ENCODE measurements around the gene VTN. TPM values are rescaled to one million over a fixed set of nuclear protein-coding genes. Genes with fewer than 3 reads are reported as not detected.
A peak's percentile ranks its signal among the peaks of the same experiment; 100 is the strongest.

Gene VTN
- total RNA-seq, 1 donor from 2014 or later = 2.7 TPM

- Mint-ChIP-seq H3K36me3 (ENCODE audit: low read depth, unreplicated experiment) (peaks cover 22% of the 10 kb centered on the region), H3K27ac (ENCODE audit: unreplicated experiment) (no peak overlapping the region), H3K4me3 (ENCODE audit: unreplicated experiment) (peak overlapping the region; percentile 34), H3K4me1 (ENCODE audit: low read depth, unreplicated experiment) (peaks cover 19% of the 10 kb centered on the region), H3K9me3 (ENCODE audit: unreplicated experiment) (peaks cover 2% of the 10 kb centered on the region), H3K27me3 (ENCODE audit: low read depth, unreplicated experiment) (no peaks in the 10 kb centered on the region)
- DNase-seq (ENCODE audit: low read depth) (no peak), FAIRE-seq (no peak)
- no peak overlapping the region for H3K9ac ChIP-seq (ENCODE audit: low read length)
- H3K36me3 ChIP-seq (ENCODE audit: insufficient read depth, low read length) = peaks cover 52% of the 10 kb centered on the region
- peaks cover 59% of the 10 kb centered on the region for H4K20me1 ChIP-seq (ENCODE audit: insufficient read depth, low read length)
- peaks cover 45% of the 10 kb centered on the region for H3K79me2 ChIP-seq (ENCODE audit: insufficient read depth, low read length)
- no peaks in the 10 kb centered on the region for H3K9me3 ChIP-seq (ENCODE audit: insufficient read depth, low read depth, low read length)
- H3K27me3 ChIP-seq (ENCODE audit: insufficient read depth, low read length) = no peaks in the 10 kb centered on the region
- H2AFZ ChIP-seq (ENCODE audit: low read depth, low read length) = no peak overlapping the region
- H3K4me2 ChIP-seq (ENCODE audit: low read length) = no peak overlapping the region
- no peak overlapping the region for H3K4me3 ChIP-seq (ENCODE audit: insufficient read depth, low read depth, low read length)
- H3K27ac ChIP-seq (ENCODE audit: low read depth, low read length) = no peak overlapping the region
- TF ChIP-seq, protein P1, sequence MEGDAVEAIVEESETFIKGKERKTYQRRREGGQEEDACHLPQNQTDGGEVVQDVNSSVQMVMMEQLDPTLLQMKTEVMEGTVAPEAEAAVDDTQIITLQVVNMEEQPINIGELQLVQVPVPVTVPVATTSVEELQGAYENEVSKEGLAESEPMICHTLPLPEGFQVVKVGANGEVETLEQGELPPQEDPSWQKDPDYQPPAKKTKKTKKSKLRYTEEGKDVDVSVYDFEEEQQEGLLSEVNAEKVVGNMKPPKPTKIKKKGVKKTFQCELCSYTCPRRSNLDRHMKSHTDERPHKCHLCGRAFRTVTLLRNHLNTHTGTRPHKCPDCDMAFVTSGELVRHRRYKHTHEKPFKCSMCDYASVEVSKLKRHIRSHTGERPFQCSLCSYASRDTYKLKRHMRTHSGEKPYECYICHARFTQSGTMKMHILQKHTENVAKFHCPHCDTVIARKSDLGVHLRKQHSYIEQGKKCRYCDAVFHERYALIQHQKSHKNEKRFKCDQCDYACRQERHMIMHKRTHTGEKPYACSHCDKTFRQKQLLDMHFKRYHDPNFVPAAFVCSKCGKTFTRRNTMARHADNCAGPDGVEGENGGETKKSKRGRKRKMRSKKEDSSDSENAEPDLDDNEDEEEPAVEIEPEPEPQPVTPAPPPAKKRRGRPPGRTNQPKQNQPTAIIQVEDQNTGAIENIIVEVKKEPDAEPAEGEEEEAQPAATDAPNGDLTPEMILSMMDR (IDR thresholded peaks at IDR 0.05; ENCODE audit: insufficient read depth, low read depth, low read length) = no peak
- no peak for TF ChIP-seq EZH2 (IDR thresholded peaks at IDR 0.05; ENCODE audit: insufficient read depth, low read length)
- H3K4me1 ChIP-seq (ENCODE audit: insufficient read depth, low read length) = peaks cover 38% of the 10 kb centered on the region
Measured at GRCh38 chr17:28344435-28344901, 25.6 kb downstream of the VTN start.

GRCh38 chr17:28344011-28344410 lies 26.1 kb downstream of the VTN start:
- DNase-seq (ENCODE audit: low read depth) (no peak), FAIRE-seq (no peak)
- peaks cover 49% of the 10 kb centered on the region for H3K36me3 ChIP-seq (ENCODE audit: insufficient read depth, low read length)
- Mint-ChIP-seq H3K27me3 (ENCODE audit: low read depth, unreplicated experiment) (no peaks in the 10 kb centered on the region), H3K4me1 (ENCODE audit: low read depth, unreplicated experiment) (peaks cover 22% of the 10 kb centered on the region), H3K4me3 (ENCODE audit: unreplicated experiment) (peak overlapping the region; percentile 34), H3K27ac (ENCODE audit: unreplicated experiment) (no peak overlapping the region), H3K9me3 (ENCODE audit: unreplicated experiment) (peaks cover 2% of the 10 kb centered on the region), H3K36me3 (ENCODE audit: low read depth, unreplicated experiment) (peaks cover 22% of the 10 kb centered on the region)
- no peak overlapping the region for H3K27ac ChIP-seq (ENCODE audit: low read depth, low read length)
- no peak overlapping the region for H3K9ac ChIP-seq (ENCODE audit: low read length)
- H3K27me3 ChIP-seq (ENCODE audit: insufficient read depth, low read length) = no peaks in the 10 kb centered on the region
- peaks cover 64% of the 10 kb centered on the region for H4K20me1 ChIP-seq (ENCODE audit: insufficient read depth, low read length)
- H3K79me2 ChIP-seq (ENCODE audit: insufficient read depth, low read length) = peaks cover 49% of the 10 kb centered on the region
- peaks cover 38% of the 10 kb centered on the region for H3K4me1 ChIP-seq (ENCODE audit: insufficient read depth, low read length)
- H3K9me3 ChIP-seq (ENCODE audit: insufficient read depth, low read depth, low read length) = no peaks in the 10 kb centered on the region
- TF ChIP-seq, protein P1 (IDR thresholded peaks at IDR 0.05; ENCODE audit: insufficient read depth, low read depth, low read length) = no peak
- no peak for TF ChIP-seq EZH2 (IDR thresholded peaks at IDR 0.05; ENCODE audit: insufficient read depth, low read length)
- no peak overlapping the region for H3K4me3 ChIP-seq (ENCODE audit: insufficient read depth, low read depth, low read length)
- no peak overlapping the region for H2AFZ ChIP-seq (ENCODE audit: low read depth, low read length)
- H3K4me2 ChIP-seq (ENCODE audit: low read length) = no peak overlapping the region

- Mint-ChIP-seq H3K36me3 (ENCODE audit: low read depth, unreplicated experiment) (peaks cover 20% of the 10 kb centered on the region), H3K27me3 (ENCODE audit: low read depth, unreplicated experiment) (no peaks in the 10 kb centered on the region), H3K4me1 (ENCODE audit: low read depth, unreplicated experiment) (peaks cover 24% of the 10 kb centered on the region), H3K9me3 (ENCODE audit: unreplicated experiment) (peaks cover 2% of the 10 kb centered on the region), H3K27ac (ENCODE audit: unreplicated experiment) (no peak overlapping the region), H3K4me3 (ENCODE audit: unreplicated experiment) (no peak overlapping the region)
- DNase-seq (ENCODE audit: low read depth) = no peak
- peaks cover 40% of the 10 kb centered on the region for H3K4me1 ChIP-seq (ENCODE audit: insufficient read depth, low read length)
- peaks cover 67% of the 10 kb centered on the region for H4K20me1 ChIP-seq (ENCODE audit: insufficient read depth, low read length)
- H3K4me3 ChIP-seq (ENCODE audit: insufficient read depth, low read depth, low read length) = no peak overlapping the region
- H3K4me2 ChIP-seq (ENCODE audit: low read length) = no peak overlapping the region
- peaks cover 44% of the 10 kb centered on the region for H3K36me3 ChIP-seq (ENCODE audit: insufficient read depth, low read length)
- no peak overlapping the region for H2AFZ ChIP-seq (ENCODE audit: low read depth, low read length)
- TF ChIP-seq EZH2 (IDR thresholded peaks at IDR 0.05; ENCODE audit: insufficient read depth, low read length) = no peak
- TF ChIP-seq, protein P1 (IDR thresholded peaks at IDR 0.05; ENCODE audit: insufficient read depth, low read depth, low read length) = no peak
- H3K79me2 ChIP-seq (ENCODE audit: insufficient read depth, low read length) = peaks cover 53% of the 10 kb centered on the region
- no peaks in the 10 kb centered on the region for H3K9me3 ChIP-seq (ENCODE audit: insufficient read depth, low read depth, low read length)
- no peak for FAIRE-seq
- no peaks in the 10 kb centered on the region for H3K27me3 ChIP-seq (ENCODE audit: insufficient read depth, low read length)
- H3K9ac ChIP-seq (ENCODE audit: low read length) = no peak overlapping the region
- H3K27ac ChIP-seq (ENCODE audit: low read depth, low read length) = no peak overlapping the region
Measured at GRCh38 chr17:28343491-28343932, 26.6 kb downstream of the VTN start.
